ENCODE data around the gene MAP3K15.

The MAP3K15 gene, protein sequence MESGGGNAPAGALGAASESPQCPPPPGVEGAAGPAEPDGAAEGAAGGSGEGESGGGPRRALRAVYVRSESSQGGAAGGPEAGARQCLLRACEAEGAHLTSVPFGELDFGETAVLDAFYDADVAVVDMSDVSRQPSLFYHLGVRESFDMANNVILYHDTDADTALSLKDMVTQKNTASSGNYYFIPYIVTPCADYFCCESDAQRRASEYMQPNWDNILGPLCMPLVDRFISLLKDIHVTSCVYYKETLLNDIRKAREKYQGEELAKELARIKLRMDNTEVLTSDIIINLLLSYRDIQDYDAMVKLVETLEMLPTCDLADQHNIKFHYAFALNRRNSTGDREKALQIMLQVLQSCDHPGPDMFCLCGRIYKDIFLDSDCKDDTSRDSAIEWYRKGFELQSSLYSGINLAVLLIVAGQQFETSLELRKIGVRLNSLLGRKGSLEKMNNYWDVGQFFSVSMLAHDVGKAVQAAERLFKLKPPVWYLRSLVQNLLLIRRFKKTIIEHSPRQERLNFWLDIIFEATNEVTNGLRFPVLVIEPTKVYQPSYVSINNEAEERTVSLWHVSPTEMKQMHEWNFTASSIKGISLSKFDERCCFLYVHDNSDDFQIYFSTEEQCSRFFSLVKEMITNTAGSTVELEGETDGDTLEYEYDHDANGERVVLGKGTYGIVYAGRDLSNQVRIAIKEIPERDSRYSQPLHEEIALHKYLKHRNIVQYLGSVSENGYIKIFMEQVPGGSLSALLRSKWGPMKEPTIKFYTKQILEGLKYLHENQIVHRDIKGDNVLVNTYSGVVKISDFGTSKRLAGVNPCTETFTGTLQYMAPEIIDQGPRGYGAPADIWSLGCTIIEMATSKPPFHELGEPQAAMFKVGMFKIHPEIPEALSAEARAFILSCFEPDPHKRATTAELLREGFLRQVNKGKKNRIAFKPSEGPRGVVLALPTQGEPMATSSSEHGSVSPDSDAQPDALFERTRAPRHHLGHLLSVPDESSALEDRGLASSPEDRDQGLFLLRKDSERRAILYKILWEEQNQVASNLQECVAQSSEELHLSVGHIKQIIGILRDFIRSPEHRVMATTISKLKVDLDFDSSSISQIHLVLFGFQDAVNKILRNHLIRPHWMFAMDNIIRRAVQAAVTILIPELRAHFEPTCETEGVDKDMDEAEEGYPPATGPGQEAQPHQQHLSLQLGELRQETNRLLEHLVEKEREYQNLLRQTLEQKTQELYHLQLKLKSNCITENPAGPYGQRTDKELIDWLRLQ (N-terminal part only)

DNA sequence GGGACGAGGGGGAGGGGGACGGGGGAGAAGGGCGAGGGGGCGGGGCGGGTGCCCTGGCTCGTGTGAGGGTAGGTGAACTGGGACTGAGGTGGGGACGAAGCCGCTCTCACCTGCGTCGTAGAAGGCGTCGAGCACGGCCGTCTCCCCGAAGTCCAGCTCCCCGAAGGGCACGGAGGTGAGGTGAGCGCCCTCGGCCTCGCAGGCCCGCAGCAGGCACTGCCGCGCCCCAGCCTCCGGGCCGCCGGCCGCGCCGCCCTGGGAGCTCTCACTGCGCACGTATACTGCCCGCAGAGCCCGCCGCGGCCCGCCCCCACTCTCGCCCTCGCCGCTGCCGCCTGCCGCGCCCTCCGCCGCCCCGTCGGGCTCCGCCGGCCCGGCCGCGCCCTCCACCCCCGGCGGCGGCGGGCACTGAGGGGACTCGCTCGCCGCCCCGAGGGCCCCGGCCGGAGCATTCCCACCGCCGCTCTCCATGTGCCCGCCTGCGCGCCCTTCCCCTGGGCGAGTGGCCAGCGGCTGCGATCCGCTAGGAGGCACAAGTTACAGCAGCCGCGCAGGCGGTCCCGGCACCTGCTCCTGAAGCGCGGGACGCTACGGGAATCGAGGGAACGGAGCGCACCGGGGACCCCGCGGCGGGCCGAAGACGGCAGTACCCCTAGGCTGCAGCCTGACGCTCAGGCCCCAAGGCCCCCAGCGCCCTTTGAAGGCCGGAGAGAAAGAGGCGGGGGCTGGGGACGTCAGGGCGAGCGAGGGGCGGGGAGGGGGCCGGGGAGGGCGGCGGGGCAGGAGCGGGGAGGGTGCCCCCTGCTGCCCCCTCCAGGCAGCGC is at the start of gene MAP3K15:
Gene MAP3K15, minus strand, starts transcription at position 718 of the 824 bp plus-strand sequence. Its CDS starts 247 bp downstream, at position 471.
- peak; percentile 52 for DNase-seq (ENCODE audit: low spot score)
- TF ChIP-seq, protein P1, sequence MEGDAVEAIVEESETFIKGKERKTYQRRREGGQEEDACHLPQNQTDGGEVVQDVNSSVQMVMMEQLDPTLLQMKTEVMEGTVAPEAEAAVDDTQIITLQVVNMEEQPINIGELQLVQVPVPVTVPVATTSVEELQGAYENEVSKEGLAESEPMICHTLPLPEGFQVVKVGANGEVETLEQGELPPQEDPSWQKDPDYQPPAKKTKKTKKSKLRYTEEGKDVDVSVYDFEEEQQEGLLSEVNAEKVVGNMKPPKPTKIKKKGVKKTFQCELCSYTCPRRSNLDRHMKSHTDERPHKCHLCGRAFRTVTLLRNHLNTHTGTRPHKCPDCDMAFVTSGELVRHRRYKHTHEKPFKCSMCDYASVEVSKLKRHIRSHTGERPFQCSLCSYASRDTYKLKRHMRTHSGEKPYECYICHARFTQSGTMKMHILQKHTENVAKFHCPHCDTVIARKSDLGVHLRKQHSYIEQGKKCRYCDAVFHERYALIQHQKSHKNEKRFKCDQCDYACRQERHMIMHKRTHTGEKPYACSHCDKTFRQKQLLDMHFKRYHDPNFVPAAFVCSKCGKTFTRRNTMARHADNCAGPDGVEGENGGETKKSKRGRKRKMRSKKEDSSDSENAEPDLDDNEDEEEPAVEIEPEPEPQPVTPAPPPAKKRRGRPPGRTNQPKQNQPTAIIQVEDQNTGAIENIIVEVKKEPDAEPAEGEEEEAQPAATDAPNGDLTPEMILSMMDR (IDR thresholded peaks at IDR 0.05; ENCODE audit: borderline replicate concordance, control extremely low read depth, extremely low read depth, insufficient read depth, missing control alignments): no peak
- in situ Hi-C loops (cut with MboI; ENCODE audit: low sequenced_read_pairs, unreplicated experiment): no loop called here

DNA sequence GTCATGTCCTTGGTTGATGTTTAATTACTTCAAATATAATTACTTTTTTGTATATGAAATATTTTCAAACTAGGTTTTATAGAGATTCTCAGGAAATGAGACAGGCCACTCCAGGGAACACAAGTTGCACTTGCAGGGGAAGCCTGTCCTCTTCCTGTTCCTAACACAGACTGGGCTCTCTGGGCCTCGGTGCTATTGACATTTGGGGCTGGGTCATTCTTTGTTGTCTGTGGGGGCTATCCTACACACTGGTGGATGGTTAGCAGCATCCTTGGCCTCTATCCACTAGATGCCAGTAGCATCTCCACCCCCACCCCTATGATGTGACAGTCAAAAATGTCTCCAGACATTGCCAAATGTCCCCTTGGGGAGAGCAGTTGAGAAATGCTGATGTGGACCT is 49.3 kb upstream of the MAP3K15 start:
- no peak for DNase-seq (ENCODE audit: low spot score)
- in situ Hi-C loops (cut with MboI; ENCODE audit: low sequenced_read_pairs, unreplicated experiment): no loop called here
- TF ChIP-seq, protein P1 (IDR thresholded peaks at IDR 0.05; ENCODE audit: borderline replicate concordance, control extremely low read depth, extremely low read depth, insufficient read depth, missing control alignments): no peak

DNA sequence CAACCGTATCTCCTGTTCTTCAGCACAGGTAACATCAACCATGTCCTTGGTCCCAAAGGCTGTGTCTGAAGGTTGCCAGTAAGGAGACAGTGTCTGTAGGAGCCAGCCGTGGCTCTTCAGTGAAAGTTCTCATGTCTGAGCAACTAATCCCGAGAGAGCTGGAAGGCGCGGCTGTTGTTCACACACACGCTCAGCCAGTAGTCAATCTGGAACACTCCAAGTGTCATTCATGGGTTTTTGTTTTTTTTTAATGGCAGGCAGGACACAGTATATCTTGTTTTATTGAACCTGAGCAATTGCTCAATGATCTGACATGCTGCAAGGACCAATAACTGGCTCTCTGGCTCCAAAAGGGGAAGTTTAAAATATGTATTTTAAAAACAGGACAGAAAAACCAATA is 48.4 kb upstream of the MAP3K15 start:
- in situ Hi-C loops (cut with MboI; ENCODE audit: low sequenced_read_pairs, unreplicated experiment): no loop called here
- DNase-seq (ENCODE audit: low spot score): no peak
- TF ChIP-seq, protein P1 (IDR thresholded peaks at IDR 0.05; ENCODE audit: borderline replicate concordance, control extremely low read depth, extremely low read depth, insufficient read depth, missing control alignments): no peak

DNA sequence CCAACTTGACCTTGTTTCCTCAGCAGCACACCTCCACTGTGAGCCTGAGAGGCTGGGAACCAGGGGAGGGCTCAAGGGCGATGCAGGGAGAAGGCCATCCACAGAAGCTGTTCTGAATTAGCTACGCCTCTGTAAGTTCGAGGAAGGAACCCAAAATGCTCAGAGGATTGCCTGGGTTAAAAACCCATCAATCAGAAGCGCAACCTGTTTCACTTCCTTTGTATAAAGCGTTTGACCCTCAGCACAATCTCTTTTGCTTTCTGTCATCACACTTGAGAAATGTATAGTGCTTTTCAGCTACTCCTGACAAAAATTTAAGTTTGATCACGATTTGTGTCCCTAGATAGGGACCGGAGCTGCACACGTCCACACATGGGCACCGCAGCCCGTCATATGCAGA is 48.0 kb upstream of the MAP3K15 start:
- TF ChIP-seq, protein P1 (IDR thresholded peaks at IDR 0.05; ENCODE audit: borderline replicate concordance, control extremely low read depth, extremely low read depth, insufficient read depth, missing control alignments): no peak
- no peak for DNase-seq (ENCODE audit: low spot score)
- in situ Hi-C loops (cut with MboI; ENCODE audit: low sequenced_read_pairs, unreplicated experiment): no loop called here

DNA sequence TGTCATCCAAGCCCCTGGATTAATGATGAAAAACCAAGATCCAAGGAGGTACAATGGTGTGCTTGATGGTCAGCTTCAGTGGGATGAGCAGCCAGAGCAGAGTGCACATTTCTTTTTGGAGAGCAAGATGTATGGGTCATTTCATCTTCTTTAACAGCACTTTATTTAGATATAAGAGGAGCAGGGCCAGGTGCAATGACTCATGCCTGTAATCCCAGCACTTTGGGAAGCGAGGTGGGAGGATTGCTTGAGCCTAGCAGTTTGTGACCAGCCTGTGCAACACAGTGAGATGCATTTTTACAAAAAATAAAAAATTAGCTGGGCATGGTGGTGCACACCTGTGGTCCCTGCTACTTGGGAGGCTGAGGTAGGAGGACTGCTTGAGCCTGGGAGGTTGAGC is 45.3 kb upstream of the MAP3K15 start:
- no peak for DNase-seq (ENCODE audit: low spot score)
- in situ Hi-C loops (cut with MboI; ENCODE audit: low sequenced_read_pairs, unreplicated experiment): no loop called here
- TF ChIP-seq, protein P1 (IDR thresholded peaks at IDR 0.05; ENCODE audit: borderline replicate concordance, control extremely low read depth, extremely low read depth, insufficient read depth, missing control alignments): no peak
